SHP77 (cell line): ENCODE results near the gene HSD17B2.
"Not testable (repeated sequence)": the region's sequence is repeated elsewhere in the genome, so short reads cannot be mapped to it uniquely, and the experiment has no call there.

Experiments
- DNase-seq, 2 experiments: peaks; one replicate each; lab custom pipeline; 2025; lab: John Stamatoyannopoulos, UW

HSD17B2 gene

DNA sequence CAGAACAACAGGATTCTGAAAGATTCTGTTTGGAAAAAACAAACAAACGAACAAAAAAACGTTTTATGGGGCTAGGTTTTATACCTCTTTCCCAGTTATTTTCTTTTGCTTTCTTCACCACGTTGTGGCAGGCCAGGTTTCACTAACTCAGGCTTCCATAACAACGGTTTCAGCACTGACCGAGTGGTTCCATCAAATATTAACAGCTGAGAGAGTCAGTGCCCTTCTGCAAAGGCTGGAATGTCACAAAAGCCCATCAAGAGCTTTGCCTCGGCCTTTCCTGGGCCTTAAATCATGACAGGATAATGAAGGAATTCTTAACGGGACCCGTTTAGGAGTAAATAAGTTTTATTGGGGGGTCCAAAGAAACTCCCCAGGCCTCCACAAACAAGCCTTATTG is 100.8 kb downstream of the HSD17B2 start:
- DNase-seq, result no peak

DNA sequence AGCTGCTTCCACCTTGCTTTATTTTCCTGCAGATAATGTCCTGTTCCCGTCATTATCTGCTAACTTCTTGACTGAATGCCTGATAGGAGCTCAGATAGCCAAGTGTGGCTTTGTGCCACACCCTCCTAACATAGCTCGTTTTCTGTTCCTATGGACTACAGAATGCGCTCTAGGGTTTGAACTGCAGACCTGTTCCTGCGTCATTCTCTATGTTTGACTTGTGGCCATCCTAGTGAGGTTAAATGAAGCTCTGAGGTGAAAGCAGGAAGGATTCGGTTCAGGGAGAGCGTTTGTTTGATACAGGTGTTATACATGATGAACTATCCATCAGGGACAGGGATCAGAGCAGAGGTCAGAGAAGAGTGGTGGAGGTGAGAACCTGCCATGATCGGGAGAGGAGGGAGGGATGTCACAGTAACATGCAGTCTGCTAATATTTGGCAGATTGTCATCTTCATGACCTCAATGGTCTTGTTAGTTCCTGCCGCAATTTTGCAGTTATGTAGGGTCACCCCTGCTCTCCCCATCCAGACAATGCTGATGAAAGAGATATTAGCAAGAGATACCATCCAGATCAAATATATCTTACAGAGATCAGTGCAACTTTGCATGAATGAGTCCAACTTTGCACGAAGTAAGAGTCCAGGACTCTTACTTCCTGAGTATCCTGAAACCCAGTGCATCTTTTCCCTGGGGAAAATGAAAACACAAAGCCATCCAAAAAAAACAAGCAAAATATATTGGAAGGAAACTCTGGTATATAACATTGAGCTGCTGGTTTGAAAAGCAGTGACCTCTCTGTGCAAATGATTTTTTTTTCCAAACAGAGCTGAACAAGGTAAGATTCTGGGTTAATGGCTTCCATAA is 102.1 kb downstream of the HSD17B2 start:
- DNase-seq, result no peak

DNA sequence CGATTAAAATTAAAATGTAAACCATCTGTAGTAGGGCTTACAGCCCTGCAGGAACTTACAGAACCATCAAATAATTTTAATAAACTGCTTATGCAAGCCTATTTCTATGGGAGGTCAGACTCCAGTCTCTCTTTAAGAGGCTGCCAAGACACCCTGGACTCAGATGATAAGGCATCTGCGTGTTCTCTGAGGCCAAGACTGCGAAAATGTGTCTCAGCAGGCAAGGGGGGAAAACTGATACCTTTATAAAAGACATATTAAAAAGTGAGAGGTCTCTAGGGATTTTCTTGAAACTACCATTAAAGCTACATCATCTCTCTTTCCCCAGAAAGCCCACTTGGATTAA is 102.7 kb downstream of the HSD17B2 start:
- DNase-seq, result no peak

DNA sequence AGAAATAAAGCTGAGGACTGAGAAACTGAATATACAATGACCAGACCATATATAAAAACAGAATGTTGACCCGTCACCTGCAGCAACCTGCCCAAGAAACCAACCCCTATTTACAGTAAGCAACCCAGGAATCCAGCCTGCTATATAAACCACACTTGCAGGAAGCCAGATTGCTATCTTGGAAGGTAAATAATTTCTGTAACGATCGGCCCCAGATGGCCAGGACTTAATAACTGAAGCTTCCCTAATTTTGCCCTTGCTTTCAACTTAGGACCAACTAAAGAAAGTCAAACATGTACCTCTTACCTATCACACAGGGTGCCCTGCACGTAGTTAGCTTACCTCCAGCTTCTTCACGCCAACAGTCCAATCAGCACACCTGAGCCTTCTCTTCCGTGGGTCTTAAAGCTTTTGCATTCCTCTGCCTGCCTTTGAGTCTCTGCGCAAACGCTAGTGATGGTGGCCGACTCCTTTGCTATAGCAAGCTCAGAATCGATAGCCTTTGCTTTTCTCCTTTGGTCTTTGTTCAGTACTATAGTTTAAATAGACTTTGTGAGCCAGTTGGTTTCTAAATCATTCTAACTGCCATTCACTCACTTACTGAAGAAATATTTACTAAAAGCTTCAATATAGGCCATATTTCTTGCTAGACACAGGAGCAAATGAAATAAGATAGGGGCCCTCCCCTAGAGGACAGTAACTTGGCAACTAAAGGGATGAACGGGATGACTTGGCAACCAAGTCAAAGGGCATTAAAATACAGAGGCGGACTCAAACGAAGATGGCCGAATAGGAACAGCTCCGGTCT is 103.6 kb downstream of the HSD17B2 start:
- DNase-seq, result no peak

DNA sequence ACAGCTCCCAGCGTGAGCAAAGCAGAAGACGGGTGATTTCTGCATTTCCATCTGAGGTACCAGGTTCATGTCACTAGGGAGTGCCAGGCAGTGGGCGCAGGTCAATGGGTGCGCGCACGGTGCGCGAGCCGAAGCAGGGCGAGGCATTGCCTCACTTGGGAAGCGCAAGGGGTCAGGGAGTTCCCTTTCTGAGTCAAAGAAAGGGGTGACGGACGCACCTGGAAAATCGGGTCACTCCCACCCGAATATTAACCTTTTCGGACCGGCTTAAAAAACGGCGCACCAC is 104.2 kb downstream of the HSD17B2 start:
- not testable (repeated sequence) for DNase-seq

DNA sequence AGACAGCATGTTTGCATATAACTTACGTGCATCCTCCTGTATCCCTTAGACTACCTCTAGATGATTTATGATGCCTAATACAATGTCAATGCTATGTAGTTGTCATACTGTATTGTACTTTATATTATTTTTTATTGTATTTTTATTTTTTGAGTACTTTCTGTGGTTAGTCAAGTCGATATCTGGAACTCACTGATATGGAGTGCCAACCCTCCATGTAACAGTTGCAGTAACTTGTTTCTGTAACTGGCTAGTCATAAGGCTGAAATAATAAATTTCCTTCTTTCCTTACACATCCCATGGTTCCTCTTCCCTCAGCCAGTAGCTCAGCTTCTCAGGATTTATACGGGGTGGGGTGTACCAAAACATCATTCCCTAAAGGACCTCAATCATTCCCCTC is 111.5 kb downstream of the HSD17B2 start:
- DNase-seq, result no peak

DNA sequence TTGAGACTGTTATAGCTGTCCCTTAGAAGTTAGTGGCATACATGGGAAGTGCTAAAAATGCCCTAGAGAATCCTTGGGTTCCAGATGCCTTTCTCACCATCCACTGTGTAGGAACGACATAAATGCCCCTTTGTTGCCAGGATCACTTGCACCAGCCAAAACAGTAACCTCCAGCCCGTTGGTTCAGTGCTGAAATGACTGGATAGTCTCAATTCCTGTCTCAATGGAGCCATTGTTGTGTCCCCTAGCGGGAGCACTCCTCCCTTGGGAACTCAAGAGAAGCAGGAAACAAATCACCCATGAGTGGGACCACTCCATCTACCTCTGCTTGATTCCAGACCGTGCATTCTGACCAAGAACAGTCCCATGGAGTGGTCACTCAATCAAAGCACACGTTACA is 111.9 kb downstream of the HSD17B2 start:
- no peak for DNase-seq

DNA sequence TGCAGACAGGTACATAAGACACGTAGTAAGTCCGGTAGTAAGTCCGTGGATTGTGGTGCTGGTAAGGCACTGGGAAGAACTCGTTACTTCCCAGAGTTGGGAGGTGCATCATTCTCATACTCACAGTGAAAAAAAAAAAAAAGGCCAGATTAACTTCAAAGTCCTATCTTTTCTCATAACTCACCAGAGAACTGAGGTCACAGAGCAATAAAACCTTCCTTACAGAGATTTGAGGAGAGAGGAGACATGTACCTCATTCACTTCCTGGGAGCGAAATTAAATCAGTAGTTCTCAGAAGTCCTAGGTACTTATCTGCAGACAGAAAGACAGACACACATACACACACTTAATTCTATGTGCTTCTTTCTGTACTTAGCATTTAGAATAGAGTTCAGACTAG is 112.5 kb downstream of the HSD17B2 start:
- no peak for DNase-seq
